ENCODE results near the gene PKP1.

The PKP1 gene

DNA sequence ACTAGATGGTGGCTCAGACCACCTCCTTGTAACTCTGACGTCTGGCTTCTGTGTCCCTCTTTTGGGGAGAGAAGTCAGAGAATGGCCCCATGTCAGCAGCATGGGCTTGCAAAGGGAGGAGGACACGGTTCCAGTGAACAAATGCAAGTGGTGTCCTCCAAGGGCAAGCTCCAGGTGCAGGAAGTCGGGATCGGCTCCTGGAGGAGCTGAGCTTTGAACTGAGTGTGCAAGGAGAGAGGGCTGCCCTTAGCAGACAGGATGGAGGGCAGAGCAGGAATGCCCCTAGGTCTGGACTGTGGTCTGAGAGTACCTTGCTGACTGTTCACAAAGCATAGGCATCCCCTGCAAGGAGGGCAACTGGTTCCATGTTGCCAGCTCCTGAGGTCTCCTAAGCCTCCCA, 17.3 kb downstream of the PKP1 start:
- H3K27ac Mint-ChIP-seq: no peak overlapping the region
- H3K27me3 Mint-ChIP-seq: peaks cover 9% of the 10 kb centered on the region
- no peaks in the 10 kb centered on the region for H3K36me3 Mint-ChIP-seq (ENCODE audit: low read depth)
- no peaks in the 10 kb centered on the region for H3K4me1 Mint-ChIP-seq (ENCODE audit: low read depth)
- H3K9me3 Mint-ChIP-seq: no peaks in the 10 kb centered on the region
- no peak overlapping the region for H3K4me3 Mint-ChIP-seq
- DNase-seq: no peak

DNA sequence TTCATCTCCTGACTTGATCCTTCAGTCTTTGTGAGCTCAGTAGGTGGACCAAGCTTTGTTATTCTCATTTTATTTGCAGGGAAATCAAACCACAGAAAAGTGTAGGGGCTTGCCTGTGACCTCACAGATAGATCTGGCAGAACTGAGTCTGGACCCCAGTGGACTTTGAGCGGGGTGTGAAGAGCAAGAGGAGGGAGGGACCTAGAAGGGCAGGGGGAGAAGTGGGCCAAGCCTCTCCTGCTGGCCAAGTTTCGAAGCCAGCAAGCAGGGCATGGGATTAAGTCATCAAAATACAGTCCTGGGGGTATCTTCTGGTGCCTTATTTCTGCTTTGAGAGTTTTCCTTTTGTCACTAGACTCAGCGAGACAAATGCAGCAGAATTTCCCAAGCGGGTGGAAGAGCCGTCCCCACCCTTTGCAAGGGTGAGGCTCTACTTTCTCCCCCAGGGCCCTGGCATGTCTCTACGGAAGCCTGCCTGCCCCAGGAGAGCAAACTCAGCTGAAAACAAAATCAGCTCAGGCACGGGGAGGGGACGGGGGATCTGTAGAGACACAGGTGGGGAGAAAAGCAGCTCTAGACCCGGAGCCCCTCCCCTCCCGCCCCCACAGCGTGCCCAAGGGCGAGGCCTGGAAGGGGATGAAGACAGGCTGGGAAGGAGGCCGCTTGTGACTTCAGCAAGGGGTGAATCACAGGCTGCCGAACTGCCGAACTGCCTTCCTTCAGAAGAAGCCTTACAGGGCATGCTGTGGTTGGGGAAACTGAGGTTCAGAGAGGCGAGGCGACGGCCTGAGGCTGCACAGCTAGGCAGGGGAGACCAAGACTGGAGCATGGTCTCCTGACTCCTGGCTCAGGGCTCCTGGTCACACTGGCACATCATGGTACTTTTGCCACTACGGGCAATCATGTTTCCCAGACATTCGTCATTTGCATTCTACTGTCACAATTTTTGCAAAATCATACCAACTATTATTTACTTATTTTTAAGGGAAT, 19.2 kb downstream of the PKP1 start:
- no peaks in the 10 kb centered on the region for H3K27me3 Mint-ChIP-seq
- DNase-seq: no peak
- no peak overlapping the region for H3K4me3 Mint-ChIP-seq
- no peaks in the 10 kb centered on the region for H3K4me1 Mint-ChIP-seq (ENCODE audit: low read depth)
- H3K27ac Mint-ChIP-seq: no peak overlapping the region
- H3K9me3 Mint-ChIP-seq: no peaks in the 10 kb centered on the region
- no peaks in the 10 kb centered on the region for H3K36me3 Mint-ChIP-seq (ENCODE audit: low read depth)

DNA sequence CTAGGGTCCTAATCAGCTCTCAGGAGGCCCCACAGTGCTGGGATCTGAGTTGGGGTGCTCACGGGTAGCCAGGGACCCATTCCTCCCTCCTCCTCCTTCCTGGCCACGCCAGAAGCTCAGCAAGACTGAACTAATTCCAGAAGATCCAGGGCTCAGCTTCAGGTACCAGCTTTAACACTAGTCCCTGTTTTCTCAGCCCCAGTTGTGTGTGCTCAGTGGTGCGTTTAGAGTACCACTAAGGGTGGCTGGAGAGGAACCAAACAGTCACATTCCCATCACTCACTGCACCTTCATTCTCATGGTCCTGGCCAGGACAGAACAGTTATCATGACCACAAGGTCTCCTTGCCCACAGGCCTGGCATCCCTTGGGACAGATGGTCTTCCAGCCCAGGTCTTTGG, 20.8 kb downstream of the PKP1 start:
- H3K36me3 Mint-ChIP-seq (ENCODE audit: low read depth): no peaks in the 10 kb centered on the region
- no peak overlapping the region for H3K4me3 Mint-ChIP-seq
- no peaks in the 10 kb centered on the region for H3K4me1 Mint-ChIP-seq (ENCODE audit: low read depth)
- H3K27ac Mint-ChIP-seq: no peak overlapping the region
- DNase-seq: no peak
- H3K9me3 Mint-ChIP-seq: no peaks in the 10 kb centered on the region
- peaks cover 15% of the 10 kb centered on the region for H3K27me3 Mint-ChIP-seq

DNA sequence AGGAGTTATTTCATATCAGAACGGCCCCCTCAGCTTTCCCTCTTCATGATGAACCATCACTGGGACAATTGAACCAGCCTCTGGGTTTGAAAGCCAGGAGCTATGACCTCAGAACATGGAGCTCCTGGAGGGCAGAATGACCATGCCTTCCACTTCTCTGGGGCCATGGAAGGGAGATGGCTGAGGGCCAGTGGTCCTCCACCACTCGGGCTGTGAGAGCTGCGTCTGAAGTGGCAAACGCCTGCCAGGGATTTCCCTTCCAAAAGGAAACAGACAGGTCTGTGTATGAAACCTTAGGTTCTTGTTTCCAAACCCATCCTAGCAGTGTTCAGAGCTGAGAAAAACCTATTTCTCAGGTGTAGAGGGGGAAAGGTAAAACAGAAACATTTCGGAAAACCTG, 22.5 kb downstream of the PKP1 start:
- peaks cover 30% of the 10 kb centered on the region for H3K27me3 Mint-ChIP-seq
- H3K36me3 Mint-ChIP-seq (ENCODE audit: low read depth): no peaks in the 10 kb centered on the region
- H3K4me3 Mint-ChIP-seq: no peak overlapping the region
- H3K4me1 Mint-ChIP-seq (ENCODE audit: low read depth): peaks cover 2% of the 10 kb centered on the region
- H3K27ac Mint-ChIP-seq: no peak overlapping the region
- no peak for DNase-seq
- no peaks in the 10 kb centered on the region for H3K9me3 Mint-ChIP-seq

DNA sequence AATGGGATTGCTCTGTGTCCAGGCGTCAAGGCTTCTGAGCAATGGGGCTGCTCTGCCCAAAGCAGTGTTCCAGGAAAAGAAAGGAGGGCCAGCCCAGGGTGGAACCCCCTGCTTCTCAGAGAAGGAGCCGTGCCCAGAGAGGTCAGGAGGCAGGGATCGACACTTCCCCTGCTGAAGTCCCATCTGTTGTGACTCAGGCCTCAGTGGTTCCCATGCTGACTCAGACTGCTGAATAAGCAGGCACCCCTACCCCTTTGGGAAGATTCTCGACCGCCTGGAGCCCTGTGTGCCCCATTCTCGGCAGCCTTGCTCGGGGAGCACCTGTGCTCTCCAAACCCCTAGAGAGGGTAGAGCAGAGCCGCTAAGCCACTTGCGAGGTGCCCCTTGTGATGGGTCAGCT, 23.9 kb downstream of the PKP1 start:
- Mint-ChIP-seq H3K27ac (no peak overlapping the region), H3K4me1 (ENCODE audit: low read depth) (peaks cover 6% of the 10 kb centered on the region), H3K9me3 (no peaks in the 10 kb centered on the region), H3K27me3 (peaks cover 30% of the 10 kb centered on the region), H3K4me3 (no peak overlapping the region), H3K36me3 (ENCODE audit: low read depth) (no peaks in the 10 kb centered on the region)
- no peak for DNase-seq

DNA sequence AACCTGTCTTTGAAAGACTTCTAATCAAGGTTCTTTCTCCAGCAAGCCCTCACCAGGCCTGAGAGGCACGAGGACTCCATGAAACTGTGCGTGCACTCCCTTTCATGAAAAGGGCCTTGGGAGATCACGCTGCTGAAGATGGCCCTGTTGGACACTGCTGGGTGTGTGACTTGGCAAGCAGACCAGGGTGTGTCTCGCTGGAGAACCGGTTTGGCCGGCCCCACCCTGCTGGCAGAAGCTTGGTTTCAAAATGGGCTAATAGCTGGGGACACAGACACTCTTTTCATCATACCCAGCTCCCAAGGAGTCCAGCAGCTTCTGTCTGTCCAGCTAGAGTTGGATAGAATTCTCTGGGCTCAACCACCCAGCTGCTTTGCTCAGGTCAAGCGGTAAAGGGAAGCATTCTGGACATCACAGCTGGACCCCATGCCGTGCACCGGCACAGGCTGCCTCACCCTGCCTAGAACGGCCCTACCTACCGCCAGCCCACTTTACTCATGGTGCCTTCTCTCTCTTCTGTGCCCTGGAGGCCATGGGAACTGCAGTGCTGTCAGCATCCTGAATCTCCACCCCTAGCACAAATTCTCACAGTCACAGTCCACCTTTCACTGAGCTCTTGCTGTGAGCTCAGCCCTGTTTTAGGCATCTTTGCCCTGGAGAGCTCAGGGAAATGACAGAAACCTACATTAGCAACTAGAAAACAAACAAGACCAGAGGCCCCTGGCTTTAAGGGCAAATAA, 24.6 kb downstream of the PKP1 start:
- Mint-ChIP-seq H3K4me3 (no peak overlapping the region), H3K4me1 (ENCODE audit: low read depth) (peaks cover 6% of the 10 kb centered on the region), H3K9me3 (no peaks in the 10 kb centered on the region), H3K36me3 (ENCODE audit: low read depth) (no peaks in the 10 kb centered on the region), H3K27me3 (peaks cover 30% of the 10 kb centered on the region), H3K27ac (no peak overlapping the region)
- no peak for DNase-seq

DNA sequence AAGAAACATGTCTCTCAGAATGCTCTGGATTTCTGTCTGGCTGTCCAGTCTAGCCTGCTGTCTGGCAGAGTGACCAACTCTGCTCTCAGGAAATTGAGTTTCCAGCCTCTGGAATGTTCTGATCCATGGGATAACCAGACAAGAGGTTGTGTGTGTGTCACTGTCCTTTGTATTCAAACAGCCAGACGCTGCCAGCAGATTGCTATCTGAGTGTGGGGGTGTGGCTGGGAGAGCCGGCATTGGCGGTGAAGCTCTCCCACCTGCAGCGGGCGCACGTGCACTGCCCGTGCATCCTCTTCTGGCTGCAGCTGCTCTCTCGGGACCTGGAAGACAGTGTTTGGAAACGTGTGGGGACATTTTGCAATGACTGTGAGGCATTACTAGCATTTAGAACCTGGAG, 26.1 kb downstream of the PKP1 start:
- peaks cover 6% of the 10 kb centered on the region for H3K4me1 Mint-ChIP-seq (ENCODE audit: low read depth)
- DNase-seq: no peak
- H3K27ac Mint-ChIP-seq: no peak overlapping the region
- H3K9me3 Mint-ChIP-seq: no peaks in the 10 kb centered on the region
- H3K4me3 Mint-ChIP-seq: no peak overlapping the region
- H3K27me3 Mint-ChIP-seq: peaks cover 30% of the 10 kb centered on the region
- no peaks in the 10 kb centered on the region for H3K36me3 Mint-ChIP-seq (ENCODE audit: low read depth)

DNA sequence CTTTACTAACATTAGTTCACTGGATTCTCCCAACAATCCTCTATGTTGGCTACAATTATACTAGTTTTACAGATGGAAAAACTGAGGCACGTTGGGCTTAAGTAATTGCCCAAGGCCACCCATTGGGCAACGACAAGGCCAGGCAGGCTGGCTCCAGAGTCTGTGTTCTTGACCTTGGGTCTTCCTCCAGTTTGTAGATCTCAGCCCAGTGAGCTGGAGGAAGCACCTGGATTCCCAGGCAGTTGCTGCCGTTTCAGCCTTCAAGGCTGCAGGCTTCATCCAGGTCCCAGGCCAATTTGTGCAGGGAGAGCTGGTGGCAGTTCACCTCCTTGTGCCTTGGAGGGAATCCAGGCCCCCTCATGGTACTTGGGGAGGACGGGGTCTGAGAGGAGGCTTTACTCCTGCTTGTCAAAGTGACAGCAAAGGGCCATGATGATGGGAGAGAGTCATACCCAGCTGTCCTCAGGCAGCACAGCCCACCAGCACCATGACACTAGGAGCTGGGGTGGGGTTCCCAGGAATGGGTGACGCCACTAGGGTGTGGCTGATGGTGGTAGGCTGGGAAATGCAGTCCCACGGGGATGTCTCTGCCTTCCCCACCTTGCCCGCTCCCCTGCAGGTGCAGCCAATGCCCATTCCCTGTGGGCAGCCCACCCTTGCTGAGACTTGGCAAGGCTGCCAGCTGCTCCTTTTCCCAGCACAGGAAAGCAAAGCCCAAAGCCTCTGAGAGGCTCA, 27.1 kb downstream of the PKP1 start:
- no peak overlapping the region for H3K4me3 Mint-ChIP-seq
- no peaks in the 10 kb centered on the region for H3K36me3 Mint-ChIP-seq (ENCODE audit: low read depth)
- DNase-seq: no peak
- H3K9me3 Mint-ChIP-seq: no peaks in the 10 kb centered on the region
- H3K27me3 Mint-ChIP-seq: peaks cover 30% of the 10 kb centered on the region
- H3K27ac Mint-ChIP-seq: no peak overlapping the region
- H3K4me1 Mint-ChIP-seq (ENCODE audit: low read depth): peaks cover 6% of the 10 kb centered on the region

DNA sequence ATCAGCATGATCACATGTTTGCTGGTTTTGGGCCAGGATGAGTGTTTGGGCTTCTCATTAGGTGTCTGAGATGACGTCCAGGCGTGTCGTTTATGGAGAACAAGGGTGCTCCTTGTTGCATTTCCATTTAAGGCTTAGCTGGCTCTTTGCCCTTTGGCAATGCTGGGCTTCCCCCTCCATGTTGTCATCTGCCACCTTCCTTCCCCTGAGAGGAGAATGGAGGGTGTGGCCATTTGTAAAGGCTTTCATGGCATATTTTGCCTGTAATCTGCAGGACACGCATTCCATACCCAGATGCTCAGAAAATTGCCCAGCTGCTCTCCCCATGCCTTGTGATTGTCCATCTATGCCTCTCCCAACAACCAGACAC, 27.7 kb downstream of the PKP1 start:
- no peak overlapping the region for H3K4me3 Mint-ChIP-seq
- no peaks in the 10 kb centered on the region for H3K36me3 Mint-ChIP-seq (ENCODE audit: low read depth)
- no peaks in the 10 kb centered on the region for H3K9me3 Mint-ChIP-seq
- H3K27me3 Mint-ChIP-seq: peaks cover 33% of the 10 kb centered on the region
- no peak overlapping the region for H3K27ac Mint-ChIP-seq
- no peak for DNase-seq
- peaks cover 6% of the 10 kb centered on the region for H3K4me1 Mint-ChIP-seq (ENCODE audit: low read depth)

DNA sequence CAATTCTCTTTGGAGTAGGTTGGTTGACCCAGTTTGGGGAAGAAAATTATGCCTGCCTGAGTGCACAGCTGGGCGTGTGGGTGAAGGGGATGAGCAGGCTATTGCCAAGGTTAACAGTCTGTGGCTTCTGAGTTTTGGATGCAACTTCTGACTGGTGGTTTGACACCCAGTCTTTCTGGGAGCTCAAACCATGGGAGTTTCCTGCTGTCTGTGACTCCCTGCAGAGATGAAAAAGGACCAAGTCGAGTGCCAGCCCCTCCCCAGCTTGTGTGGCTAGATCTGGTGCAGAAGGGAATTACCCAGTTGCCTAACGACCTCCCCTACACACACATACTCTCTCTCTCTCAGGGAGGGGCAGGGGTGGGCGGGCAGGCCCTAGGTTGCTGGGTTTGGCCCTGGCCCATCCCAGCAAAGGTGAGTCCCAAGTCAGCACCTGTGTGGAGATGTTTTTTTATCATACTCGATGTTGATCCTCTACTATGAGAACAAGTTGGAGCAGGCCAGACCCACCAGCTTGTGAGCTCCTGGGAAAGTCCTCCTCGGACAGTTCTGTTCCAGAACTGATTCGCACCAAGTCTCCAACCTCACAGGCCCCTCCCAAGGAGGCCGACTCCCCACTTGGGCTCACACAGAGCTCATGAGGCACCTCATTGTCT, 28.2 kb downstream of the PKP1 start:
- no peak overlapping the region for H3K4me3 Mint-ChIP-seq
- no peak for DNase-seq
- H3K27me3 Mint-ChIP-seq: peaks cover 34% of the 10 kb centered on the region
- peaks cover 6% of the 10 kb centered on the region for H3K4me1 Mint-ChIP-seq (ENCODE audit: low read depth)
- H3K9me3 Mint-ChIP-seq: no peaks in the 10 kb centered on the region
- no peaks in the 10 kb centered on the region for H3K36me3 Mint-ChIP-seq (ENCODE audit: low read depth)
- H3K27ac Mint-ChIP-seq: no peak overlapping the region

DNA sequence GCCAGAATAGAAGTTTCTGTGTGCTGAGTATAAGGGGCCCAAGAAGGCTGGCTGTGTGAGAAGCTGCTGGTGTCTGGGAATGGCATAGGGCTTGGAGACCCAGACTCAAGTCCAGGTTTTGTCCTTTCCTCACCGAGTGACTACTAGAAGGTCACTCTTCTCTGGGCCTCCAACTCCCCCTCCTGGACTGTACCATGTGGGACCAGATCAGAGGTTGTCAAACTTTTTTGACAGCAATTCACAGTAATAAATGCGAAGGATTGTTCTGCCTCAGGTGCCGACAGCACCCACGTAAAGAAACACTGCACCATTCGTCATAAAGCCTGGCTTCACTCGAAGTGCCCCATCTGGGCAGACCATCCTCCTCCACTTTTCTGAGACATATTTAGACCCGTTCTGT, 29.0 kb downstream of the PKP1 start:
- no peaks in the 10 kb centered on the region for H3K9me3 Mint-ChIP-seq
- H3K27me3 Mint-ChIP-seq: peaks cover 34% of the 10 kb centered on the region
- H3K27ac Mint-ChIP-seq: no peak overlapping the region
- peaks cover 6% of the 10 kb centered on the region for H3K4me1 Mint-ChIP-seq (ENCODE audit: low read depth)
- H3K36me3 Mint-ChIP-seq (ENCODE audit: low read depth): no peaks in the 10 kb centered on the region
- DNase-seq: no peak
- no peak overlapping the region for H3K4me3 Mint-ChIP-seq

DNA sequence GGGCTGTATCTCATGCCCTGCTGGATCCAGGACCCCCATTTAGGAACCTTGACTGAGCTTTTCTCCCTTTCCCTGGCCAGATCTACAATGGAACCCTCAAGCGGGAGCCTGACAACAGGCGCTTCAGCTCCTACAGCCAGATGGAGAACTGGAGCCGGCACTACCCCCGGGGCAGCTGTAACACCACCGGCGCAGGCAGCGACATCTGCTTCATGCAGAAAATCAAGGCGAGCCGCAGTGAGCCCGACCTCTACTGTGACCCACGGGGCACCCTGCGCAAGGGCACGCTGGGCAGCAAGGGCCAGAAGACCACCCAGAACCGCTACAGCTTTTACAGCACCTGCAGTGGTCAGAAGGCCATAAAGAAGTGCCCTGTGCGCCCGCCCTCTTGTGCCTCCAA, 29.8 kb downstream of the PKP1 start:
- no peak for DNase-seq
- no peak overlapping the region for H3K4me3 Mint-ChIP-seq
- no peaks in the 10 kb centered on the region for H3K36me3 Mint-ChIP-seq (ENCODE audit: low read depth)
- H3K9me3 Mint-ChIP-seq: no peaks in the 10 kb centered on the region
- H3K4me1 Mint-ChIP-seq (ENCODE audit: low read depth): peaks cover 6% of the 10 kb centered on the region
- peaks cover 30% of the 10 kb centered on the region for H3K27me3 Mint-ChIP-seq
- no peak overlapping the region for H3K27ac Mint-ChIP-seq

DNA sequence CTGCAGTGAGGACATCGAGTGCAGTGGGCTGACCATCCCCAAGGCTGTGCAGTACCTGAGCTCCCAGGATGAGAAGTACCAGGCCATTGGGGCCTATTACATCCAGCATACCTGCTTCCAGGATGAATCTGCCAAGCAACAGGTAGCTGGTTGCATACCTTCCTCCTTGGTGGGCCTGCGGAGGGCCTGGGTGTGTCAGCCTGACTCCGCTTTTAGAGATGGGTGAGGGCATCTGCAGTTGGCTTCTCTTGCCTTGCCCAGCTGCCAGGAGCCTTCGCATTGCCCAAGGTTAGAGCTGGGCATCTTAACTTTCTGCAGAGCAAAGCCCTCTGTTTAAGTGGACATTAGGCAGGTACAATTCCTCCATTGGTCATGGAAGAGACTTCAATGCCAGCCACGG, 33.2 kb downstream of the PKP1 start:
- H3K4me3 Mint-ChIP-seq: no peak overlapping the region
- peaks cover 4% of the 10 kb centered on the region for H3K27me3 Mint-ChIP-seq
- H3K4me1 Mint-ChIP-seq (ENCODE audit: low read depth): no peaks in the 10 kb centered on the region
- DNase-seq: no peak
- H3K9me3 Mint-ChIP-seq: no peaks in the 10 kb centered on the region
- H3K36me3 Mint-ChIP-seq (ENCODE audit: low read depth): no peaks in the 10 kb centered on the region
- no peak overlapping the region for H3K27ac Mint-ChIP-seq

DNA sequence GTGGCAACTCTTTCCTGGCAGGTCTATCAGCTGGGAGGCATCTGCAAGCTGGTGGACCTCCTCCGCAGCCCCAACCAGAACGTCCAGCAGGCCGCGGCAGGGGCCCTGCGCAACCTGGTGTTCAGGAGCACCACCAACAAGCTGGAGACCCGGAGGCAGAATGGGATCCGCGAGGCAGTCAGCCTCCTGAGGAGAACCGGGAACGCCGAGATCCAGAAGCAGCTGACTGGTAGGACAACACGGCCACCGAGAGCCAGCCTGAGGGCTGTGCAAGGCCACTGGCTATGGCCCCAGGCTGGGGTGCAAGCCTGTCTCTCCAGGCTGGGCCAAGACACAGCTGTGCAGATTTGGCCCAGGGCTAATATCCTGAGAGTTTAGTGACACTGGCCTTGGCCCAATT, 34.2 kb downstream of the PKP1 start:
- Mint-ChIP-seq H3K36me3 (ENCODE audit: low read depth) (no peaks in the 10 kb centered on the region), H3K9me3 (no peaks in the 10 kb centered on the region), H3K4me1 (ENCODE audit: low read depth) (no peaks in the 10 kb centered on the region), H3K4me3 (no peak overlapping the region), H3K27me3 (peaks cover 4% of the 10 kb centered on the region), H3K27ac (no peak overlapping the region)
- no peak for DNase-seq

Measured in activated T-cell treated with anti-CD3 and anti-CD28 coated beads, Interleukin-2, amount 50 U/mL, for 24 hours (primary cell).